ENCODE measurements around the gene ARL11.

DNA sequence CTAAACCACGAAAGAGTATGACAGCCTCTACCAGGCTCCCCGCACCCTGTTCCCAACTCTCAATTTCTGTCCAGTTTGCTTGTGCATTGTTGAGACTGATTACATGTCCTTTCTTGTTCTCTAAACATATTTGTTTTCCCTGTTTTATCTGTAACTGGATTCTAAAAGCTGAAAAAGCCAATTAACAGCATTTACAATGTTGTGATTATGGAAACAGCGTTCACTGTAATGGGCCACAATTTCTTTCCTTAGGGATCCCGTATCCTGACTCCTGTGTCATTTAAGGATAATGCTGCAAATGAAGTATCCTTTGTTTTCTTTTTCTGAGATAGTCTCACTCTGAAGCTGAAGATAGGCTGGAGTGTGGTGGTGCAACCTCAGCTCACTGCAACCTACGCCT is 42.5 kb downstream of the ARL11 start:
- TF ChIP-seq, protein P1, sequence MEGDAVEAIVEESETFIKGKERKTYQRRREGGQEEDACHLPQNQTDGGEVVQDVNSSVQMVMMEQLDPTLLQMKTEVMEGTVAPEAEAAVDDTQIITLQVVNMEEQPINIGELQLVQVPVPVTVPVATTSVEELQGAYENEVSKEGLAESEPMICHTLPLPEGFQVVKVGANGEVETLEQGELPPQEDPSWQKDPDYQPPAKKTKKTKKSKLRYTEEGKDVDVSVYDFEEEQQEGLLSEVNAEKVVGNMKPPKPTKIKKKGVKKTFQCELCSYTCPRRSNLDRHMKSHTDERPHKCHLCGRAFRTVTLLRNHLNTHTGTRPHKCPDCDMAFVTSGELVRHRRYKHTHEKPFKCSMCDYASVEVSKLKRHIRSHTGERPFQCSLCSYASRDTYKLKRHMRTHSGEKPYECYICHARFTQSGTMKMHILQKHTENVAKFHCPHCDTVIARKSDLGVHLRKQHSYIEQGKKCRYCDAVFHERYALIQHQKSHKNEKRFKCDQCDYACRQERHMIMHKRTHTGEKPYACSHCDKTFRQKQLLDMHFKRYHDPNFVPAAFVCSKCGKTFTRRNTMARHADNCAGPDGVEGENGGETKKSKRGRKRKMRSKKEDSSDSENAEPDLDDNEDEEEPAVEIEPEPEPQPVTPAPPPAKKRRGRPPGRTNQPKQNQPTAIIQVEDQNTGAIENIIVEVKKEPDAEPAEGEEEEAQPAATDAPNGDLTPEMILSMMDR (IDR thresholded peaks at IDR 0.05; ENCODE audit: low read length) = no peak
- TF ChIP-seq EZH2phosphoT487 (IDR thresholded peaks at IDR 0.05; ENCODE audit: low read length) = no peak
- TF ChIP-seq EZH2 (optimal IDR thresholded peaks at IDR 0.05; ENCODE audit: low read depth, low read length) = no peak

Data from MM.1S (cell line).